Left ventricle myocardium inferior (tissue), 1 donor: ENCODE results near the gene ZNF264. TPM values are rescaled to one million over a fixed set of nuclear protein-coding genes. Genes with fewer than 3 reads are reported as not detected.
"Not testable (repeated sequence)": the region's sequence is repeated elsewhere in the genome, so short reads cannot be mapped to it uniquely, and the experiment has no call there.

Source experiments
- DNase-seq: peaks from one replicate; pipeline ENCODE4 v3.0.0-alpha.2; 2020
- H3K27ac ChIP-seq: fragments of 200-600 bp; replicated peaks from 2 replicates; pipeline ENCODE4 v1.8.0; 2021
- H3K27me3 ChIP-seq: fragments of 200-600 bp; 2 replicates; pipeline ENCODE4 v1.8.0; 2021; ENCODE audit warnings: low read depth
- H3K36me3 ChIP-seq: fragments of 200-600 bp; 2 replicates; pipeline ENCODE4 v1.8.0; 2021
- H3K4me1 ChIP-seq: fragments of 200-600 bp; 2 replicates; pipeline ENCODE4 v1.8.0; 2021
- H3K4me3 ChIP-seq: fragments of 200-600 bp; 2 replicates; pipeline ENCODE4 v1.8.0; 2021; ENCODE audit warnings: mild to moderate bottlenecking, moderate library complexity
- H3K9me3 ChIP-seq: fragments of 200-600 bp; replicated peaks from 2 replicates; pipeline ENCODE4 v1.8.0; 2021
- CTCF ChIP-seq: fragments of 200-600 bp; IDR thresholded peaks from 2 replicates; pipeline ENCODE4 v1.8.0; 2021; ENCODE audit warnings: antibody characterized with exemption, mild to moderate bottlenecking, borderline replicate concordance
- intact Hi-C: fragments of 100-400 bp; cut with micrococcal nuclease; formaldehyde crosslinking; loops from one replicate; pipeline ENCODE4 v1.11.0; 2022
- total RNA-seq: library from RNA; stranded (reverse); fragmentation: NEBNext Ultra II Directional; extraction: Animal tissue kit (Norgen Biotek cat#: 25700); gene quantifications from one replicate; pipeline ENCODE4 v1.2.1, GENCODE V29; 2021
- donor health status: DM: no; HTN: yes; CAD: no; lungs with severe emphysema.

ZNF264 gene
- total RNA-seq, 1 donor from 2014 or later: 15.5 TPM

GRCh38 chr19:57245066-57245465 lies 53.8 kb downstream of the ZNF264 start:
- no peak overlapping the region for H3K4me3 ChIP-seq
- H3K9me3 ChIP-seq: no peaks in the 10 kb centered on the region
- H3K4me1 ChIP-seq: peaks cover 32% of the 10 kb centered on the region
- no peak overlapping the region for H3K27ac ChIP-seq
- peaks cover 61% of the 10 kb centered on the region for H3K36me3 ChIP-seq
- no peak for TF ChIP-seq CTCF
- intact Hi-C loops: no loop called here
- DNase-seq: no peak
- H3K27me3 ChIP-seq: no peaks in the 10 kb centered on the region

- intact Hi-C loops: no loop called here
These were observed 54.7 kb downstream of the ZNF264 start for GRCh38 chr19:57245959-57246358.

GRCh38 chr19:57248646-57249045 lies 57.3 kb downstream of the ZNF264 start:
- intact Hi-C loops: no loop called here
- no peak for TF ChIP-seq CTCF
- no peak for DNase-seq

More at GRCh38 chr19:57245959-57246358, 54.7 kb downstream of the ZNF264 start:
- H3K36me3 ChIP-seq: peaks cover 70% of the 10 kb centered on the region
- peaks cover 25% of the 10 kb centered on the region for H3K4me1 ChIP-seq
- no peak for TF ChIP-seq CTCF
- H3K9me3 ChIP-seq: no peaks in the 10 kb centered on the region
- DNase-seq: no peak
- no peak overlapping the region for H3K4me3 ChIP-seq
- H3K27ac ChIP-seq: no peak overlapping the region
- H3K27me3 ChIP-seq: no peaks in the 10 kb centered on the region

GRCh38 chr19:57249329-57249728 lies 58.0 kb downstream of the ZNF264 start:
- Histone ChIP-seq H3K4me3 (no peak overlapping the region), H3K27me3 (no peaks in the 10 kb centered on the region), H3K4me1 (no peaks in the 10 kb centered on the region), H3K36me3 (peaks cover 95% of the 10 kb centered on the region), H3K27ac (no peak overlapping the region), H3K9me3 (peaks cover 6% of the 10 kb centered on the region)
- no peak for TF ChIP-seq CTCF
- intact Hi-C loops: no loop called here
- DNase-seq: no peak

More at GRCh38 chr19:57248646-57249045, 57.3 kb downstream of the ZNF264 start:
- peaks cover 2% of the 10 kb centered on the region for H3K4me1 ChIP-seq
- no peaks in the 10 kb centered on the region for H3K9me3 ChIP-seq
- H3K27me3 ChIP-seq: no peaks in the 10 kb centered on the region
- no peak overlapping the region for H3K4me3 ChIP-seq
- peaks cover 95% of the 10 kb centered on the region for H3K36me3 ChIP-seq
- no peak overlapping the region for H3K27ac ChIP-seq

GRCh38 chr19:57253767-57254166 lies 62.5 kb downstream of the ZNF264 start:
- H3K4me3 ChIP-seq, H3K27ac ChIP-seq, H3K4me1 ChIP-seq, DNase-seq, intact Hi-C loops, H3K27me3 ChIP-seq, H3K9me3 ChIP-seq: not testable (repeated sequence)
- peaks cover 77% of the 10 kb centered on the region for H3K36me3 ChIP-seq

GRCh38 chr19:57262044-57262443 lies 70.7 kb downstream of the ZNF264 start:
- H3K27ac ChIP-seq: no peak overlapping the region
- H3K9me3 ChIP-seq: no peaks in the 10 kb centered on the region
- DNase-seq: no peak
- H3K4me1 ChIP-seq: no peaks in the 10 kb centered on the region
- no peak overlapping the region for H3K4me3 ChIP-seq
- no peak for TF ChIP-seq CTCF
- intact Hi-C loops: no loop called here
- no peaks in the 10 kb centered on the region for H3K27me3 ChIP-seq
- H3K36me3 ChIP-seq: peaks cover 36% of the 10 kb centered on the region
